H1 (cell line): ENCODE data around the gene KRTAP29-1.

Source experiments
- BCL11A ChIP-seq, 2 experiments: IDR thresholded peaks; one replicate each; pipeline ENCODE4 v1.6.1; 2011; ENCODE audit warnings: low read depth in 2 of 2, low read length in 2 of 2, mild to moderate bottlenecking in 2 of 2
- BRCA1 ChIP-seq: IDR thresholded peaks from 2 replicates; pipeline ENCODE4 v1.6.1; 2012; ENCODE audit warnings: low read depth, low read length, improper control_type of control experiment
- EP300 ChIP-seq, 2 experiments: IDR thresholded peaks; 1 replicate in 1 of 2; 2 replicates in 1 of 2; pipeline ENCODE4 v1.6.1; 2011 to 2012; ENCODE audit warnings: low read depth in 2 of 2, low read length in 2 of 2, mild to moderate bottlenecking in 2 of 2, borderline replicate concordance in 1 of 2, inconsistent platforms in 1 of 2, moderate library complexity in 1 of 2
- EZH2 ChIP-seq: fragments of 200-600 bp; sonication (generic); IDR thresholded peaks from 2 replicates; pipeline ENCODE4 v1.7.1; 2012; ENCODE audit warnings: low read depth, mild to moderate bottlenecking, moderate library complexity, low read length, inconsistent platforms; ENCODE audit not compliant: severe bottlenecking
- NRF1 ChIP-seq: IDR thresholded peaks from 2 replicates; pipeline ENCODE4 v1.6.1; 2011; ENCODE audit warnings: mild to moderate bottlenecking, low read depth, low read length, improper control_type of control experiment
- POLR2A ChIP-seq, 2 experiments: IDR thresholded peaks; 1 replicate in 1 of 2; 2 replicates in 1 of 2; pipeline ENCODE4 v1.6.1; 2011; ENCODE audit warnings: low read depth in 2 of 2, low read length in 2 of 2, mild to moderate bottlenecking in 2 of 2; ENCODE audit errors: control extremely low read depth in 1 of 2
- POLR2AphosphoS5 ChIP-seq: IDR thresholded peaks from 2 replicates; pipeline ENCODE4 v1.6.1; 2011; ENCODE audit warnings: low read depth, low read length
- RAD21 ChIP-seq, 2 experiments: IDR thresholded peaks in 1 of 2; conservative IDR thresholded peaks in 1 of 2; 2 replicates each; pipeline ENCODE4 v1.6.1; 2011; ENCODE audit warnings: low read depth in 2 of 2, low read length in 2 of 2, improper control_type of control experiment in 1 of 2, inconsistent platforms in 1 of 2, mild to moderate bottlenecking in 1 of 2, moderate library complexity in 1 of 2
- SP2 ChIP-seq: IDR thresholded peaks from 2 replicates; pipeline ENCODE4 v1.6.1; 2012; ENCODE audit warnings: mild to moderate bottlenecking, low read length, inconsistent platforms
- SRF ChIP-seq: IDR thresholded peaks from 2 replicates; pipeline ENCODE4 v1.6.1; 2011; ENCODE audit warnings: mild to moderate bottlenecking, low read depth, low read length, moderate library complexity
- TAF1 ChIP-seq: IDR thresholded peaks from 2 replicates; pipeline ENCODE4 v1.6.1; 2011; ENCODE audit warnings: mild to moderate bottlenecking, low read depth, low read length
- TEAD4 ChIP-seq: IDR thresholded peaks from 2 replicates; pipeline ENCODE4 v1.6.1; 2012; ENCODE audit warnings: low read depth, low read length, inconsistent platforms, mixed read lengths
- ZNF274 ChIP-seq: IDR thresholded peaks from 2 replicates; pipeline ENCODE4 v1.7.0; 2012; ENCODE audit warnings: low read length, borderline replicate concordance; ENCODE audit errors: extremely low read depth
- TF ChIP-seq, protein P1 (sequence below), 3 experiments: IDR thresholded peaks; 1 replicate in 2 of 3; 2 replicates in 1 of 3; pipeline versions ENCODE4 v1.5.1 to v1.6.1; 2011; ENCODE audit warnings: low read length in 3 of 3, mild to moderate bottlenecking in 3 of 3, inconsistent platforms in 2 of 3, low read depth in 1 of 3, moderate library complexity in 1 of 3; ENCODE audit not compliant: insufficient read depth in 1 of 3; ENCODE audit errors: control extremely low read depth in 1 of 3

DNA sequence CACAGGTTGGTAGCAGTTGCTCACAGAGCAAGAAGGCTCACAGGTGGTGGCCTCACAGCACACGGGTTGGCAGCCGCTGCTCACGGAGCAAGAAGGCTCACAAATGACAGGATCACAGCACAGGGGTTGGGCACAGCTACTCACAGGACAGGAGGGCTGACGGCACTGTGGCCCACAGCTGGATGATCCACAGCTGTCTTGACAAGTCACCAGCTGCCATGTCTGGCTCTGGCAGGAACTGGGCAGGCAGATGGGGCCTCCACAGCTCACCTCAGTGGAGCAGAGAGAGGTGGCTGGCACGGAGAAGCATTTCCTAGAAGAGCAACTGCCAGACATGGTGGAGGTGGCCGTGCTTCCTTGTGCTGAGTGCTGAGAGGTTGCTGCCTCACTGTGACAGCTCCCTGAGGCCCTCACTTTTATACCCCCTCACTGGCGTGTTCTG, 6.3 kb upstream of the KRTAP29-1 start, which contains the start of gene KRTAP16-1:
- TF ChIP-seq EZH2 (no peak), RAD21 (IDR thresholded peaks at IDR 0.05 in 1 of 2, conservative IDR thresholded peaks at IDR 0.05 in 1 of 2; ENCODE audit: low read depth in 2 of 2, low read length in 2 of 2) (no peak), SRF (no peak), BRCA1 (no peak), EP300 (IDR thresholded peaks at IDR 0.05; ENCODE audit: borderline replicate concordance in 1 of 2, low read depth in 2 of 2, low read length in 2 of 2) (no peak), BCL11A (IDR thresholded peaks at IDR 0.05; ENCODE audit: low read depth in 2 of 2, low read length in 2 of 2) (no peak), ZNF274 (no peak), POLR2AphosphoS5 (no peak), TAF1 (no peak), SP2 (no peak), POLR2A (IDR thresholded peaks at IDR 0.05; ENCODE audit: control extremely low read depth in 1 of 2, low read depth in 2 of 2, low read length in 2 of 2) (no peak), NRF1 (no peak), TEAD4 (no peak)
- TF ChIP-seq, protein P1, sequence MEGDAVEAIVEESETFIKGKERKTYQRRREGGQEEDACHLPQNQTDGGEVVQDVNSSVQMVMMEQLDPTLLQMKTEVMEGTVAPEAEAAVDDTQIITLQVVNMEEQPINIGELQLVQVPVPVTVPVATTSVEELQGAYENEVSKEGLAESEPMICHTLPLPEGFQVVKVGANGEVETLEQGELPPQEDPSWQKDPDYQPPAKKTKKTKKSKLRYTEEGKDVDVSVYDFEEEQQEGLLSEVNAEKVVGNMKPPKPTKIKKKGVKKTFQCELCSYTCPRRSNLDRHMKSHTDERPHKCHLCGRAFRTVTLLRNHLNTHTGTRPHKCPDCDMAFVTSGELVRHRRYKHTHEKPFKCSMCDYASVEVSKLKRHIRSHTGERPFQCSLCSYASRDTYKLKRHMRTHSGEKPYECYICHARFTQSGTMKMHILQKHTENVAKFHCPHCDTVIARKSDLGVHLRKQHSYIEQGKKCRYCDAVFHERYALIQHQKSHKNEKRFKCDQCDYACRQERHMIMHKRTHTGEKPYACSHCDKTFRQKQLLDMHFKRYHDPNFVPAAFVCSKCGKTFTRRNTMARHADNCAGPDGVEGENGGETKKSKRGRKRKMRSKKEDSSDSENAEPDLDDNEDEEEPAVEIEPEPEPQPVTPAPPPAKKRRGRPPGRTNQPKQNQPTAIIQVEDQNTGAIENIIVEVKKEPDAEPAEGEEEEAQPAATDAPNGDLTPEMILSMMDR (IDR thresholded peaks at IDR 0.05; ENCODE audit: control extremely low read depth in 1 of 3, insufficient read depth in 1 of 3, low read depth in 1 of 3, low read length in 3 of 3), result no peak
